WI38 (cell line): ENCODE data around the gene SMCR8.

ENCODE experiments used
- H3K4me3 ChIP-seq: 2 replicates; pipeline ENCODE4 v1.5.1; 2011; ENCODE audit warnings: low read depth, mild to moderate bottlenecking, control low read depth, low read length
- CTCF ChIP-seq: IDR thresholded peaks from 2 replicates; pipeline ENCODE4 v1.5.1; 2012; ENCODE audit warnings: low read depth, mild to moderate bottlenecking, control low read depth, low read length

SMCR8 gene

GRCh38 chr17:18324140-18325050 is 9.3 kb downstream of the SMCR8 start:
- TF ChIP-seq CTCF, result no peak
- H3K4me3 ChIP-seq, result no peak overlapping the region

- no peak for TF ChIP-seq CTCF
- H3K4me3 ChIP-seq, result no peak overlapping the region
These were observed 10.9 kb downstream of the SMCR8 start for GRCh38 chr17:18326039-18326438.

GRCh38 chr17:18326572-18326971 is 11.5 kb downstream of the SMCR8 start:
- no peak for TF ChIP-seq CTCF
- no peak overlapping the region for H3K4me3 ChIP-seq

- no peak for TF ChIP-seq CTCF
- H3K4me3 ChIP-seq, result no peak overlapping the region
These were observed 12.0 kb downstream of the SMCR8 start for GRCh38 chr17:18327093-18327492.

- H3K4me3 ChIP-seq, result no peak overlapping the region
- no peak for TF ChIP-seq CTCF
These were observed 12.5 kb downstream of the SMCR8 start for GRCh38 chr17:18327556-18327955.

- TF ChIP-seq CTCF, result no peak
- H3K4me3 ChIP-seq, result no peak overlapping the region
These were observed 13.6 kb downstream of the SMCR8 start for GRCh38 chr17:18328643-18329204.

- no peak for TF ChIP-seq CTCF
- no peak overlapping the region for H3K4me3 ChIP-seq
These were observed 16.8 kb downstream of the SMCR8 start for GRCh38 chr17:18331879-18332278.
